ENCODE measurements around the gene RTL5. TPM values are rescaled to one million over a fixed set of nuclear protein-coding genes. Genes with fewer than 3 reads are reported as not detected.

Gene RTL5
- total RNA-seq, 1 experiment from 2014 or later: 0.07 TPM

DNA sequence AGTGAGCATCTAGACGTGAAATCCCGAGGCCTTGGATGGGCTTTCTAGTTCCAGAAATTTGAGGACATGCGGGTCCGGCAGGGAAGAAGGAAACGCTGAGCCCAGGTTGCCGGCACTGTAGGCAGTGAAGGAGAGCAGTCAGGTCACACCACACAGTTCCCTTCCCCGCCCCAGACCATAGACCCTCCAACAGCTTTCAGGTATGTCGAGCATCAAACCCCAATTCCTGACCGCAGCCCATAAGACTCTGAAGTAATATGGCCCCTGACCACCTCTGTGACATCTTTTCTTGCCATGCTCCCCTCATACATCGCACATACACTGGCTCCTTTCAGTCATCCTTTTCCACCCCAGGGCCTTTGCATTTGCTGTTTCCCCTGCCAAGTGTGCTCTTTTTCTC, 23.0 kb downstream of the RTL5 start:
- no peaks in the 10 kb centered on the region for H3K9me3 ChIP-seq (ENCODE audit: low read length)
- H3K79me2 ChIP-seq (ENCODE audit: low read length): no peaks in the 10 kb centered on the region
- H3K27me3 ChIP-seq (ENCODE audit: low read length): no peaks in the 10 kb centered on the region
- no peak overlapping the region for H3K9ac ChIP-seq (ENCODE audit: low read length)
- H3K27ac ChIP-seq (ENCODE audit: low read length): no peak overlapping the region
- H2AFZ ChIP-seq (ENCODE audit: low read length): no peak overlapping the region
- no peaks in the 10 kb centered on the region for H3K4me1 ChIP-seq (ENCODE audit: low read length)
- no peaks in the 10 kb centered on the region for H3K36me3 ChIP-seq (ENCODE audit: insufficient read depth, low read length)
- no peak for DNase-seq
- H3K4me2 ChIP-seq (ENCODE audit: low read depth, low read length, poor library complexity, severe bottlenecking): no peak overlapping the region
- no peaks in the 10 kb centered on the region for H4K20me1 ChIP-seq (ENCODE audit: insufficient read depth, low read depth, low read length)
- H3K9me2 ChIP-seq (replicated peaks; ENCODE audit: insufficient read depth, low read length): no peaks in the 10 kb centered on the region
- no peak overlapping the region for H3K4me3 ChIP-seq (ENCODE audit: low read length)

DNA sequence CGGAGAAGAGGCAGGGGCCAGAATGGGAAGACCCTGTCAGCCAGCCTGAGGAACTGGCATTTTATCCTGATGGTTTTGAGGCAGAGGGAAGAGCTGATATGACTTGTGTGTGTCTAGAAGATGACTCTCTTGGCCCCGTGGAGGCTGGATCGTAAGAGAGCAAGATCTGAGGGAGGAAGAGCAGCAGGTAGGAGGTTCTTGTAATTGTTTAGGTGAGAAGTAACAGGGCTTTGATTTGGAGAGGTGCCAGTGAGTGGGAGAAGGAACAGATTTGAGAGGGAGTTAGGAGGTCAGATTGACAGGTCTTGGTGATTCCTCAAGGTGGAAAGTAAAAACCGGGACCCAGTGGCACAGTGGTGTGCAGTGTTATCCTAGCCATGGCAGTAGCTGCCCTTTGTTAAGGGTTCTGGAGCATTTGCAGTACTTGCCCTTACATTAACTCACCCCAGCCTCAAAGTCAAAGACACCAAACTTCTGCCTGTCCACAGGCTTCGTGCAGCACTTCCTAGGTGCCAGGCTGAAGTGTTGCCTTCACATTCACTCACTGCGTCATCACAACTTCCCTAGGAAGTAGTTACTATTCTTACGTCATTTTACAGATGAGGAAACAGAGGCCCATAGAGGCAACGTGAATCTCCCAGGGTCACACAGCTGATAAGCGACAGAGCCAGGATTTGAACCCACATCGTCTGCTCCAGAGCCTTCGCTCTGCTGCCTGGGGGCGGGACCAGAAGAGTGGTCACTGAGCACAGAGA, 23.7 kb downstream of the RTL5 start:
- Histone ChIP-seq H3K79me2 (ENCODE audit: low read length) (no peaks in the 10 kb centered on the region), H3K4me2 (ENCODE audit: low read depth, low read length, poor library complexity, severe bottlenecking) (no peak overlapping the region), H3K36me3 (ENCODE audit: insufficient read depth, low read length) (no peaks in the 10 kb centered on the region), H3K9me2 (replicated peaks; ENCODE audit: insufficient read depth, low read length) (no peaks in the 10 kb centered on the region), H2AFZ (ENCODE audit: low read length) (no peak overlapping the region), H3K9ac (ENCODE audit: low read length) (no peak overlapping the region), H3K27ac (ENCODE audit: low read length) (no peak overlapping the region), H3K4me3 (ENCODE audit: low read length) (no peak overlapping the region), H3K27me3 (ENCODE audit: low read length) (no peaks in the 10 kb centered on the region), H3K4me1 (ENCODE audit: low read length) (no peaks in the 10 kb centered on the region), H3K9me3 (ENCODE audit: low read length) (no peaks in the 10 kb centered on the region), H4K20me1 (ENCODE audit: insufficient read depth, low read depth, low read length) (no peaks in the 10 kb centered on the region)
- DNase-seq: no peak

DNA sequence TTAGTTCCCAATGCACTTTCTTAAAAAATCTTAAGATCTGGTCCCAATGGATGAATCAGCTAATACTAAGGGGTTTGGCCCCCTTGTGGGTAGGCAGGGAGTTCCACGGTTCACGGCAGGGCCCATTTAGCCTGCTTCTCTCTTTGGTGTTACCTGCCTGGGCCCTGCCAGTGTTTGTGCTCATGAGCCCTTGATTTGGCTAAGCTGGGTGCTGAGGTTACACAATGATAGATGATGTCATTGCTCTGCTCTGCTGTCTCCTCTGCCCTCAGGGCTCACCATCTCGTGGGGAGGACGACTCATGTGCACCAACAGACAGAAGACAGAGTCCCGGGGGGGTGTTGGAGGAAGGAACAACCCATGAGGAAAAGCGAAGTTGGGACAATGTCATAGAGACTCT, 24.4 kb downstream of the RTL5 start:
- Histone ChIP-seq H4K20me1 (ENCODE audit: insufficient read depth, low read depth, low read length) (no peaks in the 10 kb centered on the region), H3K27me3 (ENCODE audit: low read length) (no peaks in the 10 kb centered on the region), H3K4me1 (ENCODE audit: low read length) (no peaks in the 10 kb centered on the region), H3K27ac (ENCODE audit: low read length) (no peak overlapping the region), H3K9ac (ENCODE audit: low read length) (no peak overlapping the region), H2AFZ (ENCODE audit: low read length) (no peak overlapping the region), H3K9me2 (replicated peaks; ENCODE audit: insufficient read depth, low read length) (no peaks in the 10 kb centered on the region), H3K4me3 (ENCODE audit: low read length) (no peak overlapping the region), H3K36me3 (ENCODE audit: insufficient read depth, low read length) (no peaks in the 10 kb centered on the region), H3K79me2 (ENCODE audit: low read length) (no peaks in the 10 kb centered on the region), H3K9me3 (ENCODE audit: low read length) (no peaks in the 10 kb centered on the region), H3K4me2 (ENCODE audit: low read depth, low read length, poor library complexity, severe bottlenecking) (no peak overlapping the region)
- peak; percentile 46 for DNase-seq

DNA sequence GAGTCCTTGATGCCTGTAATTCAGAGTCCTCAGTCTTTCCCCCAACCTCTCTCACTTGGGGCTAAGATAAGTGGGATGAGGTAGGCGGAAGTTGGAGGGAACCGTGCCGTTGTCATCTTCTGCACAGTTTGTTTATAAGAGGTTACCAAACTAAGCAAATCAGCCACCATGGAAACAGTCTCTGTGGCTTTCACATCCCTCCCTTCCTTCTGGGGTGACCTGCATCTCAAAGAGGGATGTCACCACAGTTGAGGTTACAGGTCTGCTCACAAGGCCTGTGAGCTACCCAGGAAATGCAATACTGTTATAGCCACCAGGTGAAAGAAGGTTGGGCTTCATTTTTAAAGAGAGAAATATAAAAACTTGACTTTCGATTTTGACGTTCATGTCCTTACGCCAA, 26.3 kb downstream of the RTL5 start:
- no peaks in the 10 kb centered on the region for H3K9me3 ChIP-seq (ENCODE audit: low read length)
- no peaks in the 10 kb centered on the region for H3K36me3 ChIP-seq (ENCODE audit: insufficient read depth, low read length)
- H3K27ac ChIP-seq (ENCODE audit: low read length): no peak overlapping the region
- H3K79me2 ChIP-seq (ENCODE audit: low read length): no peaks in the 10 kb centered on the region
- DNase-seq: no peak
- H3K27me3 ChIP-seq (ENCODE audit: low read length): no peaks in the 10 kb centered on the region; the same call in 1 of the 2 replicates
- no peaks in the 10 kb centered on the region for H3K9me2 ChIP-seq (replicated peaks; ENCODE audit: insufficient read depth, low read length)
- no peaks in the 10 kb centered on the region for H4K20me1 ChIP-seq (ENCODE audit: insufficient read depth, low read depth, low read length)
- H3K4me2 ChIP-seq (ENCODE audit: low read depth, low read length, poor library complexity, severe bottlenecking): no peak overlapping the region
- no peak overlapping the region for H2AFZ ChIP-seq (ENCODE audit: low read length)
- H3K9ac ChIP-seq (ENCODE audit: low read length): no peak overlapping the region
- H3K4me1 ChIP-seq (ENCODE audit: low read length): no peaks in the 10 kb centered on the region
- no peak overlapping the region for H3K4me3 ChIP-seq (ENCODE audit: low read length)

DNA sequence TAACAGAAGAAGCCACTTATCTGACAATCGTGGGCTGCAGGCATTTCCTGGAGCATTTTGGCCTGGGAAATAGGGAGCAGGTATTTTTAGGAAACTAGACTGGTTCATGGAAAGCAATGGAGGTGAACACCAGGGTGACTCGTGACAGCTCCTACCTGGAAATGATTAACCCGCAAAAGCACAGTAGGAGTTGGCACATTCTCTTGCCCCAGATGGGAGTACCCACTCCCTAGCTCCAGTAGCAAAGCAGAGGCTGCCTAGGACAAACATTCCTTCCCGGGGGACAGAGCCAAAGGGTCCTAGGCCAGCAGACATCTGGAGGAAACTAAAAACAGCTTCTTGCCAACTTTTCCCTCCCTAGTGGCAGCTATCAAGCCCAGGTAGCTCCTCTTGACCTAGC, 29.0 kb downstream of the RTL5 start:
- no peak overlapping the region for H3K27ac ChIP-seq (ENCODE audit: low read length)
- no peaks in the 10 kb centered on the region for H3K36me3 ChIP-seq (ENCODE audit: insufficient read depth, low read length)
- H2AFZ ChIP-seq (ENCODE audit: low read length): no peak overlapping the region
- H3K4me1 ChIP-seq (ENCODE audit: low read length): no peaks in the 10 kb centered on the region
- DNase-seq: no peak
- H3K9ac ChIP-seq (ENCODE audit: low read length): no peak overlapping the region
- H3K4me3 ChIP-seq (ENCODE audit: low read length): no peak overlapping the region
- H3K79me2 ChIP-seq (ENCODE audit: low read length): no peaks in the 10 kb centered on the region
- H3K9me2 ChIP-seq (replicated peaks; ENCODE audit: insufficient read depth, low read length): no peaks in the 10 kb centered on the region
- no peaks in the 10 kb centered on the region for H4K20me1 ChIP-seq (ENCODE audit: insufficient read depth, low read depth, low read length)
- H3K27me3 ChIP-seq (ENCODE audit: low read length): no peaks in the 10 kb centered on the region; the same call in 1 of the 2 replicates
- no peak overlapping the region for H3K4me2 ChIP-seq (ENCODE audit: low read depth, low read length, poor library complexity, severe bottlenecking)
- H3K9me3 ChIP-seq (ENCODE audit: low read length): no peaks in the 10 kb centered on the region

DNA sequence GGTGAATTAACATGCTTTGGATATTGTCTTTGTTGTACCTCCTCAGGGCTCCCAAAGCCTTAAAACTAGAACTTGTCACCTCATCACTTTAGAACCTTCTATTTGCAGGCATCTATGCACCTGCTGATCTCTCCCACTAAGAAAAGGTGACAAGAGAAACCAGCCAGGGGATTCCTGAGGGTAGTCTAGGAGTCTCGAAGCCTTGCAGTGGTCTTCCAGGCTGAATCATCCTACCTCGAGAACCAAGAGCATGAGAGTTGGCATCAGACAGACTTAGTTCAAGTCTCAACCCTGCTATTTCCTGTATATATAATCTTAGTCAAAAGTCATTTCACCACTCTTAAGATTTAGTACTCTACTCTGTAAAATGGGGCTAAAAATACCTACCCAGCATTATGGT, 29.6 kb downstream of the RTL5 start:
- Histone ChIP-seq H3K27me3 (ENCODE audit: low read length) (no peaks in the 10 kb centered on the region; the same call in 1 of the 2 replicates), H3K27ac (ENCODE audit: low read length) (no peak overlapping the region), H3K9me3 (ENCODE audit: low read length) (no peaks in the 10 kb centered on the region), H2AFZ (ENCODE audit: low read length) (no peak overlapping the region), H3K79me2 (ENCODE audit: low read length) (no peaks in the 10 kb centered on the region), H3K36me3 (ENCODE audit: insufficient read depth, low read length) (no peaks in the 10 kb centered on the region), H3K9ac (ENCODE audit: low read length) (no peak overlapping the region), H3K9me2 (replicated peaks; ENCODE audit: insufficient read depth, low read length) (no peaks in the 10 kb centered on the region), H3K4me3 (ENCODE audit: low read length) (no peak overlapping the region), H3K4me1 (ENCODE audit: low read length) (no peaks in the 10 kb centered on the region), H3K4me2 (ENCODE audit: low read depth, low read length, poor library complexity, severe bottlenecking) (no peak overlapping the region), H4K20me1 (ENCODE audit: insufficient read depth, low read depth, low read length) (no peaks in the 10 kb centered on the region)
- no peak for DNase-seq

DNA sequence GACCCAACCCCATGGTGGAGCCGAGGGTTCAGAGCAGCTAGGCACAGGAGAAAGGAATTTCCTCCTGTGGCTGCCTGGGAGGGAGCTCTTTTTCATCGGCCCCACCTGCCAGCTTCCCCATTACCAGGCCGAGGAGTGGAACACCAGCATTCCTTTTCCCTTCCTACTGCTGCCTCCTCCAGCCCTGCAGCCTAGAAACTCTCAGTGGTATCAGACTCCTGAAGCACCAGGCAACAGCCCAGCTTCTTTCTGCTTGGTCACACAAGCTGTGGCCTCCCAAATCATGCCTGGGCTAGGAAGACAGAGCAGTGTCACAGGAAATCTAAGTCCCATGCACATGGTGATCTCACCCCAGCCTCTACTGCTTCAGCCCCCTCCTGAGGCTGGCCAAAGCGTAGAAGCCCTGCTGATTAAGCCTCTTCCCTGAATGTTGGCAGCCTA, 30.1 kb downstream of the RTL5 start:
- no peaks in the 10 kb centered on the region; the same call in 1 of the 2 replicates for H3K27me3 ChIP-seq (ENCODE audit: low read length)
- no peaks in the 10 kb centered on the region for H3K36me3 ChIP-seq (ENCODE audit: insufficient read depth, low read length)
- no peaks in the 10 kb centered on the region for H3K9me3 ChIP-seq (ENCODE audit: low read length)
- H3K27ac ChIP-seq (ENCODE audit: low read length): no peak overlapping the region
- no peaks in the 10 kb centered on the region for H3K79me2 ChIP-seq (ENCODE audit: low read length)
- no peaks in the 10 kb centered on the region for H4K20me1 ChIP-seq (ENCODE audit: insufficient read depth, low read depth, low read length)
- no peak overlapping the region for H3K9ac ChIP-seq (ENCODE audit: low read length)
- DNase-seq: no peak
- H2AFZ ChIP-seq (ENCODE audit: low read length): no peak overlapping the region
- H3K4me1 ChIP-seq (ENCODE audit: low read length): no peaks in the 10 kb centered on the region
- H3K4me3 ChIP-seq (ENCODE audit: low read length): no peak overlapping the region
- H3K4me2 ChIP-seq (ENCODE audit: low read depth, low read length, poor library complexity, severe bottlenecking): no peak overlapping the region
- H3K9me2 ChIP-seq (replicated peaks; ENCODE audit: insufficient read depth, low read length): no peaks in the 10 kb centered on the region

DNA sequence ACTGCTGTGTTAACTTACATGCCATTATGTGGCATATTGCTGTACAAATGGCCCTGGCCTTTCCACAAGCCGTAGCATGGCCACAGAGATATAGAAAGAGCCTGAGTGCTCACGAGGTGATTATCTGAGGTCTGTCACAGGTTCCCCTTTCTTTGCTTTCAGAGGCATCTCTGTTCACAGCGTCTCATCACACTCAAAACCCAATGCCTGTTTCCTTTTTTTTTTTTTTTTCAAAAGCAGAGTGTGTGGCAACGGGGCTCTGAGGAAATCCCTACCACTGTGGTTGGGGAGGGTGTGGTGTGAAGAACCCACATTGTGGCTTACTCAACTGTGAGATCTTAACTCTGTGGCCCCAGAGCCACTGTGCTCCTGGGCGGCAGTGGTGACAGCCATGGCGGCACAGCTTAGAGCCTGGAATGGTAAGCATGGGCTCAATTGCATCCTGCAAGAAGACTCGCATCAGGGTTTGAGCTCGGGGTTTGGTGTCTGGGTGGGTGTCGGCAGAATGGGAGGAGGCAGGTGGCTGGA, 30.8 kb downstream of the RTL5 start:
- H4K20me1 ChIP-seq (ENCODE audit: insufficient read depth, low read depth, low read length): no peaks in the 10 kb centered on the region
- H3K4me3 ChIP-seq (ENCODE audit: low read length): no peak overlapping the region
- no peaks in the 10 kb centered on the region for H3K4me1 ChIP-seq (ENCODE audit: low read length)
- no peaks in the 10 kb centered on the region for H3K9me2 ChIP-seq (replicated peaks; ENCODE audit: insufficient read depth, low read length)
- no peak overlapping the region for H3K27ac ChIP-seq (ENCODE audit: low read length)
- no peaks in the 10 kb centered on the region for H3K9me3 ChIP-seq (ENCODE audit: low read length)
- H3K79me2 ChIP-seq (ENCODE audit: low read length): no peaks in the 10 kb centered on the region
- no peak overlapping the region for H3K4me2 ChIP-seq (ENCODE audit: low read depth, low read length, poor library complexity, severe bottlenecking)
- H3K36me3 ChIP-seq (ENCODE audit: insufficient read depth, low read length): no peaks in the 10 kb centered on the region
- no peak overlapping the region for H2AFZ ChIP-seq (ENCODE audit: low read length)
- no peak overlapping the region for H3K9ac ChIP-seq (ENCODE audit: low read length)
- no peak for DNase-seq
- no peaks in the 10 kb centered on the region; the same call in 1 of the 2 replicates for H3K27me3 ChIP-seq (ENCODE audit: low read length)
